Adipocyte (in vitro differentiated cells): Measurements from ENCODE around the gene PPP1R15B.

ENCODE experiments used
- DNase-seq: peaks from one replicate; pipeline ENCODE4 v3.0.0-alpha.2; 2015; ENCODE audit warnings: low read depth
- H3K27me3 ChIP-seq: replicated peaks from 2 replicates; pipeline ENCODE4 v1.7.0; 2013; ENCODE audit warnings: mild to moderate bottlenecking, low read length, moderate library complexity; ENCODE audit not compliant: control insufficient read depth, insufficient read depth
- H3K36me3 ChIP-seq: 2 replicates; pipeline ENCODE4 v1.7.0; 2013; ENCODE audit warnings: low read length, mild to moderate bottlenecking, moderate library complexity; ENCODE audit not compliant: control insufficient read depth, insufficient read depth, severe bottlenecking
- H3K4me1 ChIP-seq: 2 replicates; pipeline ENCODE4 v1.7.0; 2013; ENCODE audit warnings: mild to moderate bottlenecking, low read length, moderate library complexity; ENCODE audit not compliant: control insufficient read depth, insufficient read depth
- H3K4me3 ChIP-seq: 2 replicates; pipeline ENCODE4 v1.7.0; 2013; ENCODE audit warnings: mild to moderate bottlenecking, low read length, moderate library complexity
- H3K9ac ChIP-seq: 2 replicates; pipeline ENCODE4 v1.7.0; 2013; ENCODE audit warnings: mild to moderate bottlenecking, low read length, moderate library complexity
- H3K9me3 ChIP-seq: 2 replicates; pipeline ENCODE4 v1.7.0; 2013; ENCODE audit warnings: mild to moderate bottlenecking, low read length, moderate library complexity; ENCODE audit not compliant: control insufficient read depth

The PPP1R15B gene

GRCh38 chr1:204442376-204443259 lies 31.0 kb upstream of the PPP1R15B start:
- no peaks in the 10 kb centered on the region for H3K9me3 ChIP-seq
- H3K36me3 ChIP-seq: peaks cover 28% of the 10 kb centered on the region
- peak; percentile 37 for DNase-seq
- H3K4me3 ChIP-seq: peak overlapping the region; percentile 28
- peaks cover 44% of the 10 kb centered on the region for H3K4me1 ChIP-seq
- H3K9ac ChIP-seq: peak overlapping the region; percentile 76
- H3K27me3 ChIP-seq: no peaks in the 10 kb centered on the region

- Histone ChIP-seq H3K27me3 (no peaks in the 10 kb centered on the region), H3K4me3 (no peak overlapping the region), H3K4me1 (peaks cover 54% of the 10 kb centered on the region), H3K9ac (no peak overlapping the region), H3K36me3 (peaks cover 20% of the 10 kb centered on the region), H3K9me3 (no peaks in the 10 kb centered on the region)
- no peak for DNase-seq
Observed at GRCh38 chr1:204441558-204441957, 29.9 kb upstream of the PPP1R15B start.

- H3K27me3 ChIP-seq: no peaks in the 10 kb centered on the region
- no peaks in the 10 kb centered on the region for H3K9me3 ChIP-seq
- H3K4me1 ChIP-seq: peaks cover 71% of the 10 kb centered on the region
- H3K9ac ChIP-seq: no peak overlapping the region
- no peak overlapping the region for H3K4me3 ChIP-seq
- H3K36me3 ChIP-seq: peaks cover 14% of the 10 kb centered on the region
- no peak for DNase-seq
Observed at GRCh38 chr1:204439621-204440375, 28.2 kb upstream of the PPP1R15B start.

GRCh38 chr1:204438628-204439027 lies 27.0 kb upstream of the PPP1R15B start:
- H3K4me3 ChIP-seq: peak overlapping the region; percentile 43
- H3K9me3 ChIP-seq: no peaks in the 10 kb centered on the region
- H3K4me1 ChIP-seq: peaks cover 74% of the 10 kb centered on the region
- H3K27me3 ChIP-seq: no peaks in the 10 kb centered on the region
- H3K9ac ChIP-seq: peak overlapping the region; percentile 50
- H3K36me3 ChIP-seq: peaks cover 13% of the 10 kb centered on the region
- peak; percentile 97 for DNase-seq

- Histone ChIP-seq H3K36me3 (peaks cover 16% of the 10 kb centered on the region), H3K27me3 (no peaks in the 10 kb centered on the region), H3K9ac (peak overlapping the region; percentile 50)
Observed at GRCh38 chr1:204437796-204438570, 26.4 kb upstream of the PPP1R15B start.

GRCh38 chr1:204435872-204436271 lies 24.3 kb upstream of the PPP1R15B start:
- Histone ChIP-seq H3K9me3 (no peaks in the 10 kb centered on the region), H3K4me3 (peak overlapping the region; percentile 53), H3K9ac (peak overlapping the region; percentile 62), H3K36me3 (peaks cover 11% of the 10 kb centered on the region), H3K27me3 (no peaks in the 10 kb centered on the region), H3K4me1 (peaks cover 82% of the 10 kb centered on the region)
- DNase-seq: peak; percentile 32

More at GRCh38 chr1:204437796-204438570, 26.4 kb upstream of the PPP1R15B start:
- H3K4me1 ChIP-seq: peaks cover 71% of the 10 kb centered on the region
- peak overlapping the region; percentile 2 for H3K4me3 ChIP-seq
- no peak for DNase-seq
- no peaks in the 10 kb centered on the region for H3K9me3 ChIP-seq

- H3K4me3 ChIP-seq: peak overlapping the region; percentile 53
- H3K36me3 ChIP-seq: peaks cover 11% of the 10 kb centered on the region
- peak; percentile 97 for DNase-seq
- H3K9me3 ChIP-seq: no peaks in the 10 kb centered on the region
- H3K27me3 ChIP-seq: no peaks in the 10 kb centered on the region
- peaks cover 83% of the 10 kb centered on the region for H3K4me1 ChIP-seq
- peak overlapping the region; percentile 62 for H3K9ac ChIP-seq
Observed at GRCh38 chr1:204435381-204435831, 23.8 kb upstream of the PPP1R15B start.

- Histone ChIP-seq H3K9ac (no peak overlapping the region), H3K36me3 (peaks cover 18% of the 10 kb centered on the region)
- DNase-seq: no peak
Observed at GRCh38 chr1:204434116-204434755, 22.6 kb upstream of the PPP1R15B start.

GRCh38 chr1:204432708-204433107 lies 21.1 kb upstream of the PPP1R15B start:
- no peak overlapping the region for H3K9ac ChIP-seq
- no peaks in the 10 kb centered on the region for H3K27me3 ChIP-seq
- peaks cover 24% of the 10 kb centered on the region for H3K36me3 ChIP-seq
- no peak overlapping the region for H3K4me3 ChIP-seq
- H3K9me3 ChIP-seq: no peaks in the 10 kb centered on the region
- H3K4me1 ChIP-seq: peaks cover 61% of the 10 kb centered on the region
- DNase-seq: no peak

More at GRCh38 chr1:204434116-204434755, 22.6 kb upstream of the PPP1R15B start:
- Histone ChIP-seq H3K27me3 (no peaks in the 10 kb centered on the region), H3K9me3 (no peaks in the 10 kb centered on the region), H3K4me3 (no peak overlapping the region), H3K4me1 (peaks cover 77% of the 10 kb centered on the region)

- peaks cover 53% of the 10 kb centered on the region for H3K4me1 ChIP-seq
- H3K9me3 ChIP-seq: no peaks in the 10 kb centered on the region
- H3K9ac ChIP-seq: peak overlapping the region; percentile 32
- H3K36me3 ChIP-seq: peaks cover 29% of the 10 kb centered on the region
- peak overlapping the region; percentile 7 for H3K4me3 ChIP-seq
- no peaks in the 10 kb centered on the region for H3K27me3 ChIP-seq
- DNase-seq: peak; percentile 92
Observed at GRCh38 chr1:204431310-204432184, 19.9 kb upstream of the PPP1R15B start.
